ENCODE results near the gene SMTN. TPM values are rescaled to one million over a fixed set of nuclear protein-coding genes. Genes with fewer than 3 reads are reported as not detected.

Gene SMTN
- total and polyA plus RNA-seq, 12 donors: 4.6 to 155 (median 88.9) TPM

DNA sequence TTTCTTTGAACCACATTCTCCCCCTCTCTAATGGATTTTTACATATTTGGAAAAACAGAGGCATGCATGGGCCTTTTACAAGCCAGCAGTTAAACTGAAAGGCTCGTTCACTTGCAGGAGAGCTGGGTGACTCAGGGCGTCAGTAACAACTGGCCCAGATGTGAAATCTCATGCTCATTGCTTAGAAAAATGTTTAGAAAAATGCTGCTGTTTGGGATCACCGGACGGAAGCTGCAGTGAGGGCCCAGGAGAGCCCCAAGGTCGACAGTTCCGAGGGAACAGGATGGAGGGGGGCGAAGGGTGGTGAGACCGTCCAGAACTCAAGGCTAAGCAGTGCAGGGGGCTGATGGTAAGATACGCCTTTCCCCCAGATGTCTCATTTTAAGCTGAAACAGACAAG lies 41.7 kb upstream of the SMTN start:
- peak in 5 of 7 donors; percentile 29 to 63 (median 31) for DNase-seq
- Histone ChIP-seq H3K36me3 (replicated peaks in 1 of 2) (no peaks in the 10 kb centered on the region), H3K4me3 (no peak overlapping the region), H3K27ac (peak overlapping the region in 2 of 5 donors; percentile 32 to 76), H3K9me3 (replicated peaks in 1 of 3) (no peaks in the 10 kb centered on the region), H3K27me3 (no peaks in the 10 kb centered on the region), H3K4me1 (replicated peaks in 1 of 2) (peaks cover 0 to 4% of the 10 kb centered on the region in 2 donors)
- 12 to 23% (median 16%) methylated on average over 9 of the region's 9 CpGs for WGBS, 4 donors
- intact Hi-C loops (cut with DNase I): no loop called here
- TF ChIP-seq, protein P1, sequence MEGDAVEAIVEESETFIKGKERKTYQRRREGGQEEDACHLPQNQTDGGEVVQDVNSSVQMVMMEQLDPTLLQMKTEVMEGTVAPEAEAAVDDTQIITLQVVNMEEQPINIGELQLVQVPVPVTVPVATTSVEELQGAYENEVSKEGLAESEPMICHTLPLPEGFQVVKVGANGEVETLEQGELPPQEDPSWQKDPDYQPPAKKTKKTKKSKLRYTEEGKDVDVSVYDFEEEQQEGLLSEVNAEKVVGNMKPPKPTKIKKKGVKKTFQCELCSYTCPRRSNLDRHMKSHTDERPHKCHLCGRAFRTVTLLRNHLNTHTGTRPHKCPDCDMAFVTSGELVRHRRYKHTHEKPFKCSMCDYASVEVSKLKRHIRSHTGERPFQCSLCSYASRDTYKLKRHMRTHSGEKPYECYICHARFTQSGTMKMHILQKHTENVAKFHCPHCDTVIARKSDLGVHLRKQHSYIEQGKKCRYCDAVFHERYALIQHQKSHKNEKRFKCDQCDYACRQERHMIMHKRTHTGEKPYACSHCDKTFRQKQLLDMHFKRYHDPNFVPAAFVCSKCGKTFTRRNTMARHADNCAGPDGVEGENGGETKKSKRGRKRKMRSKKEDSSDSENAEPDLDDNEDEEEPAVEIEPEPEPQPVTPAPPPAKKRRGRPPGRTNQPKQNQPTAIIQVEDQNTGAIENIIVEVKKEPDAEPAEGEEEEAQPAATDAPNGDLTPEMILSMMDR (IDR thresholded peaks at IDR 0.05): no peak
- no peak for TF ChIP-seq POLR2A (IDR thresholded peaks at IDR 0.05)

DNA sequence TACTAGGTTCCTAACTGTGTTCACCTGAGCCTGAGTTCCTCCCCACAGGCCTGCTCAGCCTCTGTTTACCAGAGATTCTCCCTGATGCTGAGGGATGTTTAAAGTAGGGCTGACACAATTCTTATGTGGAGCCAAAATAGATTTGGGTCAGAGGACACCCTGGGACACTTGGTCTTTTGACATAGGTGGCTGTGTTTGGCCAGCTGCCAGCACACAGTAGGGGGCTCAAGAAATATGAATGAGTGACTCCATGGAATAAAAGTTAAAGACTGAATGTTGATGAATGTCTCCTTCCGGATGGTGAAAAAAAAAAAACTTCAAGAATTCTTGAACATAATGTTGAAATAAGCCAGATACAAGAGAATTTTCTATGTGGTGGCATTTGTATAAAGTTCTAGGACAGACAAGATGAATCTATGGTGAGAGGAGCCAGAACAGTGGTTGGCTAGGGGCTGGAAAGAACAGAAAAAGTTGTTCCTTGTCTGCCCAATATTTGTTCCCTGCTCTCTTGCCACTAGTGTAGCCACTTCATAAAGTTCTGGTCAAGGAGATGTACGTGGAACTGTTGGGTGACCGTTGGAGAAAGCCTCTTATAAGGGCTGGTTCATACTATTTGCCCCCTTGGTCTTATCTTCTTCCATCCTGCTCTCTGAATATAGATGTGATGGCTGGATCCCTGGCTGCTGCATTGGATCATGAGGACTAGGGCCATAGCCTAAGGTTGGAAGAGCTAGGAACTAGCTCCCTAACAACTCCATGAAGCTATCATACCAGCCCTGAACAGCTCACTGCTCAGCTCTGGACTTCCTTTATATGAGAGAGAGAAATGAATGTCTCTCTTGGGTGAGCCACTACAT lies 40.3 kb upstream of the SMTN start:
- no peak overlapping the region for H3K4me3 ChIP-seq
- 69 to 87% (median 76%) methylated on average over 3 of the region's 3 CpGs for WGBS, 4 donors
- no peaks in the 10 kb centered on the region for H3K27me3 ChIP-seq
- intact Hi-C loops (cut with DNase I): no loop called here
- no peaks in the 10 kb centered on the region for H3K36me3 ChIP-seq (replicated peaks in 1 of 2)
- DNase-seq: no peak
- H3K9me3 ChIP-seq (replicated peaks in 1 of 3): no peaks in the 10 kb centered on the region
- H3K4me1 ChIP-seq (replicated peaks in 1 of 2): peaks cover 0 to 6% of the 10 kb centered on the region in 2 donors
- TF ChIP-seq POLR2A (IDR thresholded peaks at IDR 0.05): no peak
- TF ChIP-seq, protein P1 (IDR thresholded peaks at IDR 0.05): no peak
- no peak overlapping the region for H3K27ac ChIP-seq

DNA sequence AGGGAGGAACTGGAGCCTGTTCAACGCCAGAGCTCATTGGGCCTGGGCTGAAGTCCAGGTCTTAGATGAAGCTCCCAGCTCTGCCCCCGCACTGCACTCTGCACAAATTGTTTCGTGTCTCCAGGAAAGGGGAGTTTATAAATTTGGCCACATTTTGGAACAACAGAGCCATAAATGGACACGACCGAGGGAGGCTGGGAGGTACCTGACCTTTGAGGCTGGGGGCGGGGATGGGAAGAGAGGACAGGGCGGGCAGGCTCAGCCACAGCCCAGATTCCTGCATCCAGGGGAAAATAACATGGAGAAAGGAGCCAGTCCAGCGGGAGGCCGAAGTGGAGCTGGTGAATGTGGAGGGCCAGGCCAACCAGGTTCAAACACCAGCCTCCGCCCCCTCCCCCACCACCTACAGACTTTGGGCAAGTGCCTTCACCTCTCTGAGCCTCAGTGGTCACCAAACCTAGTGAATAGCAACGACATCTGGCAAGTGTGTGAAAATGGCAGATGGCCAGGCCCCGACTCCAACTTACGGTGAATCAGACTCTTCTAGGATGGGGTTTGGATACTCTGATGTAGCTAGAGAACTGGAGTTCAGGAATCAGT lies 36.8 kb upstream of the SMTN start:
- TF ChIP-seq, protein P1 (IDR thresholded peaks at IDR 0.05): no peak
- no peak for TF ChIP-seq POLR2A (IDR thresholded peaks at IDR 0.05)
- no peak overlapping the region for H3K4me3 ChIP-seq
- H3K9me3 ChIP-seq (replicated peaks in 1 of 3): no peaks in the 10 kb centered on the region
- peaks cover 0 to 8% of the 10 kb centered on the region in 2 donors for H3K4me1 ChIP-seq (replicated peaks in 1 of 2)
- H3K27ac ChIP-seq: peak overlapping the region in 3 of 5 donors; percentile 51 to 76 (median 52)
- no peaks in the 10 kb centered on the region for H3K27me3 ChIP-seq
- H3K36me3 ChIP-seq (replicated peaks in 1 of 2): no peaks in the 10 kb centered on the region
- intact Hi-C loops (cut with DNase I): no loop called here
- WGBS, 4 donors: 55 to 57% (median 56%) methylated on average over 13 of the region's 13 CpGs
- peak in 6 of 7 donors; percentile 37 to 80 (median 54) for DNase-seq

DNA sequence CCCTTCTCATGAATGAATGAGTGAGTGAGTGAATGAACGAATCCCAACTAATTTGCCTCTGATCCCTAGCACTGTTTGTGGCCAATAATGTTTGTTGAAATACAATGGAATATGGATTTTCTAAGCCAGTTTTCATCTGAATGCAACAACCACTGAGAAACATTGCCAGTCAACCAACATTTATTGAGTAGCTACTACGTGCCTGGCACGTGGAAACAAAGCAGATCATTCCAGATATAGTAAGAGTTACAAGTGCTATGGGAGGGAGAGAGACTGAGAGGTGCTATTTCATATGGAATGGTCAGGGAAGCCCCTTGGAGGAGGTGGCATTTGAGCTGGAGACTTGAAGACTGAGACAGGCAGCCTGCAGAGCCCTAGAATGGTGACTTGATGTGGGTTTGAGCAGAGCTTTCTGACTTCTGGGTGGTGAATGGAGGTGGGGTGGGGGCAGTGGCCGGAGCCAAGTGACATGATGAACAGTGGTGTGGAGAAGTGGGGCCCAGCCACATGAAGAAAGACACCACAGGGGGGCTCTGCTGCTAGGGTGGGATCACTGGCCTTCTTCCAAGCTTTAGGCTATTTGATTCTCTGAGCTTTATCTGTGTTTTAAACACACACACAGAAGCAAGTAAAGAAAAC lies 35.1 kb upstream of the SMTN start:
- intact Hi-C loops (cut with DNase I): no loop called here
- H3K27ac ChIP-seq: peak overlapping the region in 2 of 5 donors; percentile 47 to 81

More for the DNA sequence above, 35.1 kb upstream of the SMTN start:
- Histone ChIP-seq H3K36me3 (replicated peaks in 1 of 2) (no peaks in the 10 kb centered on the region), H3K4me3 (no peak overlapping the region), H3K27me3 (no peaks in the 10 kb centered on the region), H3K9me3 (replicated peaks in 1 of 3) (no peaks in the 10 kb centered on the region), H3K4me1 (replicated peaks in 1 of 2) (peaks cover 0 to 5% of the 10 kb centered on the region in 2 donors)
- DNase-seq: no peak
- WGBS, 4 donors: 72 to 82% (median 79%) methylated on average over 4 of the region's 4 CpGs
- TF ChIP-seq POLR2A (IDR thresholded peaks at IDR 0.05): no peak
